ENCODE measurements around the gene JAZF1.

The JAZF1 gene

GRCh38 chr7:28200598-28200997, 20.0 kb upstream of the JAZF1 start:
- TF ChIP-seq FOXP2 (optimal IDR thresholded peaks at IDR 0.05; ENCODE audit: borderline replicate concordance, extremely low read depth, extremely low read length, insufficient read depth) (no peak), POLR2AphosphoS5 (IDR thresholded peaks at IDR 0.05; ENCODE audit: low read depth, low read length) (no peak), SIN3A (IDR thresholded peaks at IDR 0.05; ENCODE audit: borderline replicate concordance, insufficient read depth, low read length) (no peak), REST (IDR thresholded peaks at IDR 0.05; ENCODE audit: insufficient read depth in 1 of 2, low read depth in 2 of 2, low read length in 2 of 2) (no peak), TAF1 (IDR thresholded peaks at IDR 0.05; ENCODE audit: borderline replicate concordance, insufficient read depth, low read length) (no peak)

GRCh38 chr7:28199021-28199510, 18.5 kb upstream of the JAZF1 start:
- TF ChIP-seq TAF1 (IDR thresholded peaks at IDR 0.05; ENCODE audit: borderline replicate concordance, insufficient read depth, low read length) (no peak), SIN3A (IDR thresholded peaks at IDR 0.05; ENCODE audit: borderline replicate concordance, insufficient read depth, low read length) (no peak)

GRCh38 chr7:28195910-28196620, 15.5 kb upstream of the JAZF1 start:
- TF ChIP-seq FOXP2 (optimal IDR thresholded peaks at IDR 0.05; ENCODE audit: borderline replicate concordance, extremely low read depth, extremely low read length, insufficient read depth): no peak
- no peak for TF ChIP-seq TAF1 (IDR thresholded peaks at IDR 0.05; ENCODE audit: borderline replicate concordance, insufficient read depth, low read length)
- TF ChIP-seq SIN3A (IDR thresholded peaks at IDR 0.05; ENCODE audit: borderline replicate concordance, insufficient read depth, low read length): no peak
- no peak for TF ChIP-seq REST (IDR thresholded peaks at IDR 0.05; ENCODE audit: insufficient read depth in 1 of 2, low read depth in 2 of 2, low read length in 2 of 2)
- TF ChIP-seq POLR2AphosphoS5 (IDR thresholded peaks at IDR 0.05; ENCODE audit: low read depth, low read length): no peak

GRCh38 chr7:28192786-28193585, 12.4 kb upstream of the JAZF1 start:
- TF ChIP-seq POLR2AphosphoS5 (IDR thresholded peaks at IDR 0.05; ENCODE audit: low read depth, low read length) (no peak), SIN3A (IDR thresholded peaks at IDR 0.05; ENCODE audit: borderline replicate concordance, insufficient read depth, low read length) (no peak), REST (IDR thresholded peaks at IDR 0.05; ENCODE audit: insufficient read depth in 1 of 2, low read depth in 2 of 2, low read length in 2 of 2) (no peak), FOXP2 (optimal IDR thresholded peaks at IDR 0.05; ENCODE audit: borderline replicate concordance, extremely low read depth, extremely low read length, insufficient read depth) (no peak), TAF1 (IDR thresholded peaks at IDR 0.05; ENCODE audit: borderline replicate concordance, insufficient read depth, low read length) (no peak)

- TF ChIP-seq FOXP2 (optimal IDR thresholded peaks at IDR 0.05; ENCODE audit: borderline replicate concordance, extremely low read depth, extremely low read length, insufficient read depth): no peak
- TF ChIP-seq TAF1 (IDR thresholded peaks at IDR 0.05; ENCODE audit: borderline replicate concordance, insufficient read depth, low read length): no peak
- TF ChIP-seq REST (IDR thresholded peaks at IDR 0.05; ENCODE audit: insufficient read depth in 1 of 2, low read depth in 2 of 2, low read length in 2 of 2): no peak
- TF ChIP-seq POLR2AphosphoS5 (IDR thresholded peaks at IDR 0.05; ENCODE audit: low read depth, low read length): no peak
Observed at GRCh38 chr7:28191751-28192150, 11.2 kb upstream of the JAZF1 start.
